ENCODE results near the gene GNA15. TPM values are rescaled to one million over a fixed set of nuclear protein-coding genes. Genes with fewer than 3 reads are reported as not detected.

GNA15 gene
- total and polyA plus RNA-seq, 2 donors (not counting 3 experiments of a cell fraction or from before 2014, with no cell fraction given) = 0.17 TPM; not detected in 1

GRCh38 chr19:3094601-3095440 lies 41.0 kb upstream of the GNA15 start:
- BruUV-seq (replicated peaks) = TSS peak; percentile 53
- ChIA-PET POLR2A (no interaction called here), CTCF (interaction anchor here (0.9 to 2.6 kb wide), 3 partner anchors 9 to 144 kb away, joined by 3 to 18 read pairs (median 7); no protein-coding TSS in a partner anchor)
- H3K27ac ChIP-seq (ENCODE audit: insufficient read depth, low read depth, low read length) = peak overlapping the region; percentile 51
- peaks cover 54% of the 10 kb centered on the region for H3K79me2 ChIP-seq (ENCODE audit: control insufficient read depth, insufficient read depth, low read length)
- DNase-seq (ENCODE audit: low read depth, low spot score) (no peak), FAIRE-seq (no peak)
- dilution Hi-C loops (cut with MboI; ENCODE audit: extremely low pct_ligation_motif_present, low sequenced_read_pairs) (no loop called here), intact Hi-C loops (cut with micrococcal nuclease) (loop anchor here (1.0 to 2.0 kb wide), 2 partner anchors 13 to 60 kb away; no protein-coding TSS in a partner anchor)
- no peaks in the 10 kb centered on the region for H3K36me3 ChIP-seq (ENCODE audit: control insufficient read depth in 2 of 2, extremely low read depth in 1 of 2, insufficient read depth in 2 of 2, low read length in 2 of 2)
- no peaks in the 10 kb centered on the region for H3K9me3 ChIP-seq (replicated peaks; ENCODE audit: control insufficient read depth, insufficient read depth, low read length)
- H3K4me1 ChIP-seq (ENCODE audit: control insufficient read depth, extremely low read depth, insufficient read depth, low read length) = peaks cover 36% of the 10 kb centered on the region
- peak overlapping the region; percentile 75 for H3K9ac ChIP-seq (replicated peaks; ENCODE audit: extremely low read depth, insufficient read depth, low read length)
- no peaks in the 10 kb centered on the region for H4K20me1 ChIP-seq (replicated peaks; ENCODE audit: control insufficient read depth, extremely low read depth, insufficient read depth, low read length)
- H3K27me3 ChIP-seq (ENCODE audit: control insufficient read depth in 2 of 2, insufficient read depth in 2 of 2, low read length in 2 of 2) = no peaks in the 10 kb centered on the region
- peak overlapping the region; percentile 64 to 99 (median 76) for H3K4me3 ChIP-seq (replicated peaks in 1 of 3; ENCODE audit: insufficient read depth in 1 of 3, low read depth in 1 of 3, low read length in 3 of 3)
- peak overlapping the region; percentile 77 for H3K4me2 ChIP-seq (ENCODE audit: insufficient read depth, low read length)
- no peak overlapping the region for H2AFZ ChIP-seq (ENCODE audit: low read depth, low read length)
- H3K9me1 ChIP-seq (replicated peaks; ENCODE audit: control insufficient read depth, extremely low read depth, insufficient read depth, low read length) = no peaks in the 10 kb centered on the region
- TF ChIP-seq POLR2AphosphoS5 (IDR thresholded peaks at IDR 0.05; ENCODE audit: insufficient read depth, low read depth, low read length) (no peak), CTCF (IDR thresholded peaks at IDR 0.05; ENCODE audit: extremely low read depth in 1 of 2, insufficient read depth in 1 of 2, low read depth in 1 of 2, low read length in 2 of 2) (no peak), EZH2 (IDR thresholded peaks at IDR 0.05; ENCODE audit: borderline replicate concordance, low read depth, low read length, severe bottlenecking) (no peak), MAX (IDR thresholded peaks at IDR 0.05; ENCODE audit: insufficient read depth, insufficient read length) (no peak), JUN (IDR thresholded peaks at IDR 0.05; ENCODE audit: borderline replicate concordance, insufficient read depth, insufficient read length, low read depth) (no peak), GATA2 (IDR thresholded peaks at IDR 0.05; ENCODE audit: insufficient read depth, insufficient read length, low read depth, low read length) (no peak), MYC (IDR thresholded peaks at IDR 0.05; ENCODE audit: low read depth, low read length) (no peak), FOS (IDR thresholded peaks at IDR 0.05; ENCODE audit: borderline replicate concordance, insufficient read depth, low read length) (no peak), POLR2A (IDR thresholded peaks at IDR 0.05; ENCODE audit: low read depth, low read length) (no peak)

All from endothelial cell of umbilical vein (primary cell).